Adrenal gland (tissue), 12 donors: ENCODE data around the gene ZSWIM6. TPM values are rescaled to one million over a fixed set of nuclear protein-coding genes. Genes with fewer than 3 reads are reported as not detected.

ENCODE experiments used
- DNase-seq, 7 donors: peaks; one replicate each; pipeline ENCODE4 v3.0.0-alpha.2; 2019 to 2020
- H3K27ac ChIP-seq, 5 donors: fragments of 200-600 bp; sonication (generic) in 4 of 5; 1 replicate in 3 of 5; 2 replicates in 2 of 5; pipeline versions ENCODE4 v1.5.1 to v1.8.0; 2016 to 2020; ENCODE audit warnings: mild to moderate bottlenecking in 1 of 5
- H3K27me3 ChIP-seq: fragments of 200-600 bp; 2 replicates; pipeline ENCODE4 v1.8.0; 2021
- H3K36me3 ChIP-seq, 2 donors: fragments of 200-600 bp; replicated peaks in 1 of 2; 1 replicate in 1 of 2; 2 replicates in 1 of 2; pipeline versions ENCODE4 v1.5.1 to v1.8.0; 2018 to 2022
- H3K4me1 ChIP-seq, 2 donors: fragments of 200-600 bp; replicated peaks in 1 of 2; 1 replicate in 1 of 2; 2 replicates in 1 of 2; pipeline versions ENCODE4 v1.5.1 to v1.8.0; 2018 to 2021
- H3K4me3 ChIP-seq, 4 donors: fragments of 200-600 bp; sonication (generic) in 3 of 4; one replicate each; pipeline ENCODE4 v1.5.1; 2016 to 2018
- H3K9me3 ChIP-seq, 3 donors: fragments of 200-600 bp; sonication (generic) in 1 of 3; replicated peaks in 1 of 3; 1 replicate in 2 of 3; 2 replicates in 1 of 3; pipeline versions ENCODE4 v1.5.1 to v1.8.0; 2016 to 2021
- POLR2A ChIP-seq, 2 donors: fragments of 450-650 bp; IDR thresholded peaks; one replicate each; pipeline ENCODE4 v1.6.1; 2017; ENCODE audit warnings: antibody characterized with exemption in 2 of 2, mild to moderate bottlenecking in 2 of 2, moderate library complexity in 1 of 2
- WGBS, 4 donors: extraction: QIAGEN DNeasy Blood & Tissue Kit in 2 of 4; methylation state at CpG; one replicate each; pipeline versions ENCODE4 v1.1.5 to v1.1.7; 2013 to 2017; 5-methylcytosine and 5-hydroxymethylcytosine counted together
- intact Hi-C, 2 donors: fragments of 100-400 bp; cut with DNase I; formaldehyde crosslinking; loops; one replicate each; pipeline versions ENCODE4 v1.14.1 to v1.15.0; 2022 to 2023
- polyA plus RNA-seq, 3 donors: library from polyadenylated mRNA; stranded (reverse); fragments of 200-250 nt in 2 of 3; fragments of 350-450 nt in 1 of 3; fragmentation: Illumina TruSeq in 1 of 3; extraction: RNeasy Lipid Tissue Mini Kit (QIAGEN cat#74804) in 1 of 3; gene quantifications; one replicate each; pipeline ENCODE4 v1.2.3, GENCODE V29; 2013 to 2014
- total RNA-seq, 9 donors: library from RNA; depleted of rRNA in 4 of 9; stranded (reverse); fragments of >200 nt in 4 of 9; fragments of 120-200 nt in 1 of 9; fragmentation: NEBNext Ultra II Directional in 1 of 9; extraction: Animal tissue kit (Norgen Biotek cat#: 25700) in 1 of 9; gene quantifications; one replicate each; pipeline versions ENCODE4 v1.1.0 to v1.2.4, GENCODE V29; 2013 to 2023
- TF ChIP-seq, protein P1 (sequence below), 6 experiments: fragments of 450-650 bp in 4 of 6; fragments of 200-600 bp in 2 of 6; sonication (generic) in 1 of 6; IDR thresholded peaks; 1 replicate in 5 of 6; 2 replicates in 1 of 6; pipeline versions ENCODE4 v1.5.1 to v1.8.0; 2016 to 2021; ENCODE audit warnings: antibody characterized with exemption in 6 of 6, mild to moderate bottlenecking in 2 of 6, moderate library complexity in 1 of 6
- donor health status: healthy with polysubstance abuse.
- donor health status: Bipolar disorder and iron deficiency.
- donor health status: DM: yes; HTN: yes; CAD: no.
- donor health status: DM: no; HTN: no; CAD: no.
- donor health status: DM: no; HTN: no; CAD: no.
- donor health status: DM: yes; HTN: yes; CAD: no.

The ZSWIM6 gene
- total and polyA plus RNA-seq, 12 donors: 5.5 to 14.6 (median 8.3) TPM

DNA sequence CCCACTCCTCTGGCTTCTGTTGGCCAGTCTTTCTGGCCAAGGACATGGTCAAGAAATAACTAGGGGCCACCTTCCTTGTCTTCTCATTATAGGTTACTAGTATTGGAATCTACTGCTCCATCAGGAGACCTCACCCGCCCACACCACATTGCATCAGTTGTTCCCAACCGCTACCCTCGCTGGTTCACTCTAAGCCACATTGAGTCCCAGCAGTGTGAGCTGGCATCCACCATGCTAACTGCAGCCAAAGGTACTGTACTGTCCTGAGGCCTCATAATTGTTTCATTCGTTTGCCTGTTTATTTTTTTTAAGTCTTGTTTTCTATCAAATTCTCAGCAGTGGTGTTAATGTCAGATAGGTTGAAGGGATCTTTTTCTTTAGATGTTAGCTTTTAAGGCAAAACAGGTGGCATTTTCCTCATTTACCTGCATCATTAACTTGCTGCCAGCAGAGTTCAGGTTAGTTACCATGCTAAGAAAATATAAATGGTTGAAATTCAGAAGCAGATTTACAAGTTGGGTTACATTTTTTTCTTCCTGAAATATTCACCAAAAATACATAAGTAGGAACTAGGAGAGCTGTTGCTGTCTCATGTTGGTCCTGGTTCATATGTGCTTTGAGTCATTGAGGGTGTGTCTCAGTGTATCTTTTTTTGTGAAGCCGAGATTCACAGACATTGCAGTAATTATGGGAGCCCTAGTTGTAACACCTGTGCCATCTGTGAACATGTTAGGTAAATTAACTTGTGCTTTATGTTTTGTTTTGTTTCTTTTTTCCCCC lies 206.9 kb downstream of the ZSWIM6 start:
- WGBS, 4 donors: 94 to 96% (median 95%) methylated on average over 5 of the region's 5 CpGs
- Histone ChIP-seq H3K9me3 (peaks cover 0 to under 1% (median 0%) of the 10 kb centered on the region in 3 donors), H3K36me3 (peaks cover 0 to 34% of the 10 kb centered on the region in 2 donors), H3K4me3 (no peak overlapping the region), H3K27ac (no peak overlapping the region), H3K4me1 (no peaks in the 10 kb centered on the region), H3K27me3 (no peaks in the 10 kb centered on the region)
- no peak for DNase-seq
- TF ChIP-seq POLR2A (IDR thresholded peaks at IDR 0.05): no peak
- TF ChIP-seq, protein P1, sequence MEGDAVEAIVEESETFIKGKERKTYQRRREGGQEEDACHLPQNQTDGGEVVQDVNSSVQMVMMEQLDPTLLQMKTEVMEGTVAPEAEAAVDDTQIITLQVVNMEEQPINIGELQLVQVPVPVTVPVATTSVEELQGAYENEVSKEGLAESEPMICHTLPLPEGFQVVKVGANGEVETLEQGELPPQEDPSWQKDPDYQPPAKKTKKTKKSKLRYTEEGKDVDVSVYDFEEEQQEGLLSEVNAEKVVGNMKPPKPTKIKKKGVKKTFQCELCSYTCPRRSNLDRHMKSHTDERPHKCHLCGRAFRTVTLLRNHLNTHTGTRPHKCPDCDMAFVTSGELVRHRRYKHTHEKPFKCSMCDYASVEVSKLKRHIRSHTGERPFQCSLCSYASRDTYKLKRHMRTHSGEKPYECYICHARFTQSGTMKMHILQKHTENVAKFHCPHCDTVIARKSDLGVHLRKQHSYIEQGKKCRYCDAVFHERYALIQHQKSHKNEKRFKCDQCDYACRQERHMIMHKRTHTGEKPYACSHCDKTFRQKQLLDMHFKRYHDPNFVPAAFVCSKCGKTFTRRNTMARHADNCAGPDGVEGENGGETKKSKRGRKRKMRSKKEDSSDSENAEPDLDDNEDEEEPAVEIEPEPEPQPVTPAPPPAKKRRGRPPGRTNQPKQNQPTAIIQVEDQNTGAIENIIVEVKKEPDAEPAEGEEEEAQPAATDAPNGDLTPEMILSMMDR (IDR thresholded peaks at IDR 0.05): no peak
- intact Hi-C loops: no loop called here

DNA sequence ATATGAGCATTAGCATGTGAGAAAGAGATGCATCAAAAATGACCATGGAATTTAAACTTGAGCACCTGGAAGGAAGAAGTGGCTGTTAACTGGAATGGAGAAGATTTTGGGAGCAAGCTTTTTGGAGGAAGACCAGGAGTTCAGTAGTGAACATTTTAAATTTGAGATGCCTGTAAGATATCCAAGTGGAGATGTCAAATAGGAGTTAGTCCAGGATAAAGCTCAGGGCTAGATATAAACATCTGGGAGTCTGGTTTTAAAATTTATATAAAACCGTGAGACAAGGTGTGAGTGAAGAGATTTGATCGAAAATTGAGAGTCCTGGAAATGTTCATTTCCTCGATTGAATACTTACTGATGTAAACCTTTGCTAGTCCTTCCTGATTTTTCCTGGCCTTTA lies 217.5 kb downstream of the ZSWIM6 start:
- Histone ChIP-seq H3K36me3 (peaks cover 0 to 13% of the 10 kb centered on the region in 2 donors), H3K27me3 (no peaks in the 10 kb centered on the region), H3K9me3 (no peaks in the 10 kb centered on the region), H3K4me1 (no peaks in the 10 kb centered on the region), H3K4me3 (no peak overlapping the region), H3K27ac (no peak overlapping the region)
- TF ChIP-seq, protein P1 (IDR thresholded peaks at IDR 0.05): no peak
- no peak for TF ChIP-seq POLR2A (IDR thresholded peaks at IDR 0.05)
- 85 to 95% (median 88%) methylated on average over 3 of the region's 3 CpGs for WGBS, 4 donors
- intact Hi-C loops: no loop called here
- DNase-seq: no peak

DNA sequence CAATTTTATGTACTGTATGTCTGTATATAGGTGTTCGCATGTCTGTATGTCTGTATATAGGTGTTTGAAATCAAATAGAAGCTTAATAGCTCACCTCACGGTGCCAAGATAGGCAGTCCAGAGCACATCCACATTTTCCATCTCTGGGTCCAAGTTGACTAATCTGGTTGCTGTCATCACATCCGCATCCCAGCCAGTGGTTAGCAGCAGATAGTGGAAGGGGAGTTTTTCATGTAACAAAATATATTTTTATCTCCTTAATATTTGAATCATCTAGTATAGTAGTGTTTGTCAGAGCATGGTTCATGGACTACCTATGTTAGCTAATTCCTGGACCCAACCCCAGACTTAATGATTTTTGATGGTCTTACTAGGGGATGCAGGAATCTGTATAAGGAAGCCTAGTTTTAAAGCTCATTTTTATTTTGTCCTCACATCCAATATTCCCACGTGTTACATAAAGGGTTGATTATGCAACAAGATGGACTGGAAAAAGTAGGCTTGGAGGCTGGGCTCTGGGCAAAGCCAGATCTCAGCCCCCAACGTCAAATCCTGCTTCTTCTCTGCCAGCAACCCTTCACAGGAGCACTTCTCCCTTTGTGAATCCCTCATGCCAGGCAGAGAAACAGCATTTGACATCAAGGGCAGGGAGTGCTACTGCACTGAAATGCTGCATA lies 219.7 kb downstream of the ZSWIM6 start:
- H3K27ac ChIP-seq: no peak overlapping the region

DNA sequence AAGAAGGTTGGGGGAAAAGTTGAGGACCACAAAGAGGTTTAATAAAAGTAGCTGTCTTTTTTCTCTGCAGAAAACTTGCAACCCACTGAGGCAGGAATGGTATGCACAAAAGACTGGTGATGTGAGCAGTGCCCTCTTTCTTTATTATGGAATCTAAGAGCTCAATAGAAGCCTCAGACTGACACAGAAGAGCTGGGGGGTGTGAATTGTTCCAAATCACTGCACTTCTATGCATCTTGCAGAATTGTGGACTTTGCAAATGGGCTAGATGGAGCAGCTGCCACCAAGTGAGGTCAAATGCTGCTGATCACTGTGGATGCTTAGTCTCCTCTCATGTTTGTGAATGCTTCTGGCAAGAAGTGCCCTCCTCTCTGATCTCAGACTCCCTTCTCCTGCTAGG lies 227.1 kb downstream of the ZSWIM6 start:
- no peak for TF ChIP-seq POLR2A (IDR thresholded peaks at IDR 0.05)
- TF ChIP-seq, protein P1 (IDR thresholded peaks at IDR 0.05): no peak
- Histone ChIP-seq H3K27ac (no peak overlapping the region), H3K27me3 (no peaks in the 10 kb centered on the region), H3K4me1 (no peaks in the 10 kb centered on the region), H3K36me3 (no peaks in the 10 kb centered on the region), H3K4me3 (no peak overlapping the region), H3K9me3 (no peaks in the 10 kb centered on the region)
- intact Hi-C loops: no loop called here
- no peak for DNase-seq

More for the DNA sequence above, 219.7 kb downstream of the ZSWIM6 start:
- Histone ChIP-seq H3K4me1 (no peaks in the 10 kb centered on the region), H3K9me3 (no peaks in the 10 kb centered on the region), H3K4me3 (no peak overlapping the region), H3K27me3 (no peaks in the 10 kb centered on the region), H3K36me3 (peaks cover 0 to under 1% of the 10 kb centered on the region in 2 donors)
- DNase-seq: no peak
- no peak for TF ChIP-seq POLR2A (IDR thresholded peaks at IDR 0.05)
- TF ChIP-seq, protein P1 (IDR thresholded peaks at IDR 0.05): no peak
- intact Hi-C loops: no loop called here
- WGBS, 4 donors: 64 to 78% (median 69%) methylated on average over 5 of the region's 5 CpGs
